H9 (cell line): Measurements from ENCODE around the gene SERPING1. TPM values are rescaled to one million over a fixed set of nuclear protein-coding genes. Genes with fewer than 3 reads are reported as not detected.

Experiments used
- DNase-seq: peaks from one replicate; pipeline ENCODE4 v3.0.0-alpha.2; 2017
- H2AFZ ChIP-seq: one replicate; pipeline ENCODE4 v1.6.1; 2013; ENCODE audit warnings: mild to moderate bottlenecking, low read length, control low read depth, moderate library complexity
- H2AK5ac ChIP-seq: 2 replicates; pipeline ENCODE4 v1.6.1; 2013; ENCODE audit warnings: low read length, control low read depth, mixed read lengths; ENCODE audit not compliant: insufficient read length
- H2BK120ac ChIP-seq: one replicate; pipeline ENCODE4 v1.6.1; 2013; ENCODE audit warnings: low read depth, mild to moderate bottlenecking, low read length, control low read depth, inconsistent platforms; ENCODE audit not compliant: poor library complexity, severe bottlenecking
- H2BK12ac ChIP-seq: 2 replicates; pipeline ENCODE4 v1.6.1; 2013; ENCODE audit warnings: low read length, control low read depth, mixed read lengths, low read depth; ENCODE audit not compliant: insufficient read length
- H2BK15ac ChIP-seq: 2 replicates; pipeline ENCODE4 v1.6.1; 2013; ENCODE audit warnings: low read depth, low read length, control low read depth
- H2BK20ac ChIP-seq: one replicate; pipeline ENCODE4 v1.6.1; 2013; ENCODE audit warnings: low read depth, mild to moderate bottlenecking, low read length, control low read depth, inconsistent platforms; ENCODE audit not compliant: poor library complexity, severe bottlenecking
- H2BK5ac ChIP-seq: 2 replicates; pipeline ENCODE4 v1.6.1; 2013; ENCODE audit warnings: low read length, control low read depth, mixed read lengths; ENCODE audit not compliant: insufficient read length
- H3K14ac ChIP-seq: 2 replicates; pipeline ENCODE4 v1.6.1; 2013; ENCODE audit warnings: low read length, control low read depth; ENCODE audit not compliant: insufficient read depth
- H3K18ac ChIP-seq: 2 replicates; pipeline ENCODE4 v1.6.1; 2013; ENCODE audit warnings: low read depth, mild to moderate bottlenecking, mixed read lengths, low read length, control low read depth; ENCODE audit not compliant: insufficient read length
- H3K23ac ChIP-seq: 2 replicates; pipeline ENCODE4 v1.6.1; 2013; ENCODE audit warnings: low read length, control low read depth, mixed read lengths, low read depth; ENCODE audit not compliant: insufficient read length
- H3K23me2 ChIP-seq: 2 replicates; pipeline ENCODE4 v1.6.1; 2013; ENCODE audit warnings: low read depth, mild to moderate bottlenecking, mixed read lengths, low read length, control low read depth; ENCODE audit not compliant: insufficient read length, poor library complexity, severe bottlenecking
- H3K27ac ChIP-seq: 2 replicates; pipeline ENCODE4 v1.5.1; 2013; ENCODE audit warnings: low read length, control low read depth, mixed read lengths, low read depth; ENCODE audit not compliant: insufficient read length
- H3K27me3 ChIP-seq: 2 replicates; pipeline ENCODE4 v1.6.1; 2013; ENCODE audit warnings: low read length, control low read depth, inconsistent platforms; ENCODE audit not compliant: insufficient read depth
- H3K4ac ChIP-seq: 2 replicates; pipeline ENCODE4 v1.6.1; 2013; ENCODE audit warnings: low read depth, mild to moderate bottlenecking, control low read depth, inconsistent platforms, low read length, moderate library complexity
- H3K4me1 ChIP-seq: 2 replicates; pipeline ENCODE4 v1.6.1; 2013; ENCODE audit warnings: low read length, control low read depth, inconsistent platforms; ENCODE audit not compliant: insufficient read depth
- H3K4me2 ChIP-seq: 2 replicates; pipeline ENCODE4 v1.6.1; 2013; ENCODE audit warnings: low read length, control low read depth, mixed read lengths; ENCODE audit not compliant: insufficient read length, insufficient read depth
- H3K56ac ChIP-seq: 2 replicates; pipeline ENCODE4 v1.6.1; 2013; ENCODE audit warnings: low read depth, mild to moderate bottlenecking, mixed read lengths, low read length, control low read depth; ENCODE audit not compliant: insufficient read length
- H3K79me1 ChIP-seq: 2 replicates; pipeline ENCODE4 v1.6.1; 2013; ENCODE audit warnings: low read depth, mild to moderate bottlenecking, moderate library complexity, low read length, control low read depth, inconsistent platforms; ENCODE audit not compliant: insufficient read depth, poor library complexity, severe bottlenecking
- H3K79me2 ChIP-seq: 2 replicates; pipeline ENCODE4 v1.6.1; 2013; ENCODE audit warnings: low read length, control low read depth, inconsistent platforms; ENCODE audit not compliant: insufficient read depth
- H3K9ac ChIP-seq: 2 replicates; pipeline ENCODE4 v1.6.1; 2013; ENCODE audit warnings: low read length, control low read depth, mixed read lengths; ENCODE audit not compliant: insufficient read length; ENCODE audit errors: extremely low read depth
- H3K9me3 ChIP-seq: one replicate; pipeline ENCODE4 v1.6.1; 2013; ENCODE audit warnings: low read depth, low read length, inconsistent platforms; ENCODE audit not compliant: control insufficient read depth
- H3T11ph ChIP-seq: one replicate; pipeline ENCODE4 v1.6.1; 2013; ENCODE audit warnings: mild to moderate bottlenecking, low read length, control low read depth, inconsistent platforms
- H4K20me1 ChIP-seq: one replicate; pipeline ENCODE4 v1.6.1; 2013; ENCODE audit not compliant: control insufficient read depth, insufficient read length, insufficient read depth
- H4K5ac ChIP-seq: 2 replicates; pipeline ENCODE4 v1.6.1; 2013; ENCODE audit warnings: low read depth, mild to moderate bottlenecking, mixed read lengths, low read length, control low read depth; ENCODE audit not compliant: insufficient read length
- H4K8ac ChIP-seq: replicated peaks from 2 replicates; pipeline ENCODE4 v1.6.1; 2013; ENCODE audit warnings: low read length, control low read depth, mixed read lengths, low read depth; ENCODE audit not compliant: insufficient read length
- H4K91ac ChIP-seq: 2 replicates; pipeline ENCODE4 v1.6.1; 2013; ENCODE audit warnings: low read depth, mild to moderate bottlenecking, moderate library complexity, mixed read lengths, low read length, control low read depth; ENCODE audit not compliant: insufficient read length
- H3K27ac Mint-ChIP-seq, 3 experiments: 2 replicates in 2 of 3; 3 replicates in 1 of 3; pipeline ENCODE4 v1.8.0; 2020 to 2021; ENCODE audit warnings: mixed read lengths in 3 of 3, mild to moderate bottlenecking in 1 of 3, moderate library complexity in 1 of 3
- H3K27me3 Mint-ChIP-seq: 2 replicates; pipeline ENCODE4 v1.8.0; 2021; ENCODE audit warnings: low read depth, mild to moderate bottlenecking, moderate library complexity, mixed read lengths
- H3K36me3 Mint-ChIP-seq, 3 experiments: 2 replicates in 2 of 3; 3 replicates in 1 of 3; pipeline ENCODE4 v1.8.0; 2020 to 2021; ENCODE audit warnings: low read depth in 3 of 3, mixed read lengths in 3 of 3; ENCODE audit not compliant: insufficient read depth in 1 of 3
- H3K4me1 Mint-ChIP-seq, 2 experiments: 2 replicates each; pipeline ENCODE4 v1.8.0; 2020; ENCODE audit warnings: mixed read lengths in 2 of 2
- H3K4me3 Mint-ChIP-seq, 2 experiments: 2 replicates in 1 of 2; 3 replicates in 1 of 2; pipeline ENCODE4 v1.8.0; 2020 to 2021; ENCODE audit warnings: mild to moderate bottlenecking in 2 of 2, mixed read lengths in 2 of 2, moderate library complexity in 1 of 2
- H3K9me3 Mint-ChIP-seq, 2 experiments: 2 replicates in 1 of 2; 3 replicates in 1 of 2; pipeline ENCODE4 v1.8.0; 2020; ENCODE audit warnings: mild to moderate bottlenecking in 2 of 2, mixed read lengths in 2 of 2, moderate library complexity in 1 of 2
- CTCF ChIP-seq: fragments of 200-600 bp; sonication (generic); conservative IDR thresholded peaks from 3 replicates; pipeline ENCODE4 v1.8.0; 2021; ENCODE audit warnings: antibody characterized with exemption, mild to moderate bottlenecking
- WGBS: extraction: QIAGEN DNeasy Blood & Tissue Kit; methylation state at CpG from one replicate; pipeline ENCODE4 v1.1.7; 2013; ENCODE audit warnings: missing lambda C conversion rate, low lambda C conversion rate, mixed read lengths; ENCODE audit not compliant: insufficient read length; ENCODE audit errors: extremely low coverage; 5-methylcytosine and 5-hydroxymethylcytosine counted together
- total RNA-seq: library from RNA; stranded (reverse); gene quantifications from 2 replicates; pipeline ENCODE4 v1.2.1, GENCODE V29; 2021

The SERPING1 gene
- total RNA-seq, 1 experiment from 2014 or later, result 35.2 TPM

DNA sequence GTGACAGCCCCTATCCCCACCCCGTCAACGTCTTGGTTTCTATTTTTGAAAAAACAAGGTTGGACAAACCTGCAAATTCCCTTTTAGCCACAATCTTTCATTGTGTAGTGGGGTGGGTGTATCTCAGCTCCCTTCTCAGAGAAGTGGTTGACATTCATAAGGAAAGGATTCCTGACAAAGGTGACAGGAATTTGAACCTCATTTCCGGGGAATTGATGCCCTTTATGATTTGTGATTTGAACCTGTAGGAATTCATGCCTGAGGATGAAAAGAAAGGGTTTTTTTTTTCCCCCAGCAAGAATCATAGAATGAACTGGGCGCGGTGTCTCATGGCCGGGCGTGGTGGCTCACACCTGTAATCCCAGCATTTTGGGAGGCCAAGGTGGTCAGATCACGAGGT lies 37.8 kb downstream of the SERPING1 start:
- peaks cover 28% of the 10 kb centered on the region for H3K27me3 Mint-ChIP-seq
- peaks cover 19 to 24% of the 10 kb centered on the region in 2 experiments for H3K4me1 Mint-ChIP-seq
- no peak overlapping the region for H3K56ac ChIP-seq
- no peak overlapping the region for H3K14ac ChIP-seq
- H2AK5ac ChIP-seq, result no peak overlapping the region
- H3K4ac ChIP-seq, result no peak overlapping the region
- no peak overlapping the region for H4K91ac ChIP-seq
- no peak overlapping the region for H2BK20ac ChIP-seq
- no peak overlapping the region for H3K27ac ChIP-seq
- H3K79me1 ChIP-seq, result no peaks in the 10 kb centered on the region
- no peak overlapping the region for H3K4me3 Mint-ChIP-seq
- WGBS, result no CpG with 5 or more reads among the region's 8 CpGs
- no peak overlapping the region for H2BK5ac ChIP-seq
- no peak overlapping the region for H3K9ac ChIP-seq
- no peaks in the 10 kb centered on the region for H3K9me3 ChIP-seq
- H3K9me3 Mint-ChIP-seq, result peaks cover 6 to 10% of the 10 kb centered on the region in 2 experiments; a peak in 4 of 5 replicates
- no peak overlapping the region for H4K8ac ChIP-seq
- H4K5ac ChIP-seq, result no peak overlapping the region
- H3T11ph ChIP-seq, result no peak overlapping the region
- H2BK120ac ChIP-seq, result no peak overlapping the region
- H3K27ac Mint-ChIP-seq, result no peak overlapping the region
- DNase-seq, result no peak
- H3K36me3 Mint-ChIP-seq, result peaks cover 9 to 14% (median 10%) of the 10 kb centered on the region in 3 experiments; a peak in 6 of 7 replicates
- no peak overlapping the region for H3K23ac ChIP-seq
- H2BK15ac ChIP-seq, result no peak overlapping the region
- peaks cover 4% of the 10 kb centered on the region for H3K4me1 ChIP-seq
- no peaks in the 10 kb centered on the region for H4K20me1 ChIP-seq
- H3K23me2 ChIP-seq, result peaks cover 7% of the 10 kb centered on the region
- no peak overlapping the region for H3K4me2 ChIP-seq
- no peak overlapping the region for H2AFZ ChIP-seq
- peaks cover 4% of the 10 kb centered on the region; the same call in 1 of the 2 replicates for H3K79me2 ChIP-seq
- no peak overlapping the region for H3K18ac ChIP-seq
- no peak for TF ChIP-seq CTCF
- H3K27me3 ChIP-seq, result no peaks in the 10 kb centered on the region
- no peak overlapping the region for H2BK12ac ChIP-seq
